ENCODE results near the gene MGLL.

DNA sequence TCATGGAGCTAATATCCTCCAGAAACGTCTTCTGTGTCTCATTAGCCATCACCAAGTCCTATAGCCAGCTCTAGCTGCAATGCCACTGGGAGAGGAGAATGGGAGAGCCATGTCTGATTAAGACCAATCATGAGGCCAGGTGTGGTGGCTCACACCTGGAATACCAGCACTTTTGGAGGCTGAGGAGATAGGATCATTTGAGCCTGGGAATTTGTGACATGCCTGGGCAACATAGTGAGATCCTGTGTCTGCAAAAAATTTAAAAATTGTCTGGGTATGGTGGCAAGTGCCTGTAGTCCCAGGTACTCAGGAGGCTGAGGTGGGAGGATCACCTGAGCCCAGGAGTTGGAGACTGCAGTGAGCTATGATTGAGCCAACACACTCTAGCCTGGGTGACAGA is 13.1 kb downstream of the MGLL start:
- no peak for TF ChIP-seq CTCF (conservative IDR thresholded peaks at IDR 0.05; ENCODE audit: low read length)
- no peak for TF ChIP-seq EZH2phosphoT487 (IDR thresholded peaks at IDR 0.05; ENCODE audit: borderline replicate concordance, low read depth, low read length)

Data from OCI-LY7 (cell line).